Tibial artery (tissue), 4 donors: ENCODE data around the gene ARPP21.

ENCODE experiments used
- DNase-seq, 2 donors: peaks; one replicate each; pipeline ENCODE4 v3.0.0-alpha.2; 2019
- H3K27ac ChIP-seq, 2 donors: fragments of 200-600 bp; sonication (generic) in 1 of 2; 1 replicate in 1 of 2; 2 replicates in 1 of 2; pipeline ENCODE4 v1.5.1; 2018 to 2019; ENCODE audit warnings: mild to moderate bottlenecking in 1 of 2
- H3K27me3 ChIP-seq, 2 donors: fragments of 200-600 bp; sonication (generic) in 1 of 2; one replicate each; pipeline versions ENCODE4 v1.5.1 to v1.6.0; 2016 to 2019
- H3K36me3 ChIP-seq, 3 donors: fragments of 200-600 bp; sonication (generic) in 2 of 3; one replicate each; pipeline ENCODE4 v1.5.1; 2016 to 2019; ENCODE audit warnings: mild to moderate bottlenecking in 2 of 3
- H3K4me1 ChIP-seq, 4 donors: fragments of 200-600 bp; sonication (generic) in 2 of 4; 1 replicate in 3 of 4; 2 replicates in 1 of 4; pipeline ENCODE4 v1.5.1; 2016 to 2019
- H3K4me3 ChIP-seq, 2 donors: fragments of 200-600 bp; sonication (generic) in 1 of 2; 1 replicate in 1 of 2; 2 replicates in 1 of 2; pipeline ENCODE4 v1.5.1; 2018 to 2019; ENCODE audit warnings: mild to moderate bottlenecking in 2 of 2
- H3K9me3 ChIP-seq, 3 donors: fragments of 200-600 bp; sonication (generic) in 1 of 3; one replicate each; pipeline ENCODE4 v1.5.1; 2016 to 2019
- CTCF ChIP-seq, 2 experiments: fragments of 200-600 bp in 1 of 2; fragments of 450-650 bp in 1 of 2; IDR thresholded peaks; one replicate each; pipeline ENCODE4 v1.5.1; 2017 to 2019; ENCODE audit warnings: antibody characterized with exemption in 2 of 2, mild to moderate bottlenecking in 1 of 2, moderate library complexity in 1 of 2
- intact Hi-C: fragments of 100-400 bp; cut with DNase I; formaldehyde crosslinking; loops from one replicate; pipeline ENCODE4 v1.15.0; 2023; ENCODE audit warnings: low total_unique reads

Gene ARPP21

GRCh38 chr3:35651426-35651825, 12.1 kb downstream of the ARPP21 start:
- no peaks in the 10 kb centered on the region for H3K27me3 ChIP-seq
- intact Hi-C loops, result no loop called here

GRCh38 chr3:35651851-35652250, 12.5 kb downstream of the ARPP21 start:
- Histone ChIP-seq H3K27ac (no peak overlapping the region), H3K36me3 (no peaks in the 10 kb centered on the region), H3K27me3 (no peaks in the 10 kb centered on the region), H3K4me3 (no peak overlapping the region), H3K4me1 (no peaks in the 10 kb centered on the region), H3K9me3 (no peaks in the 10 kb centered on the region)
- DNase-seq, result no peak
- intact Hi-C loops, result no loop called here
- TF ChIP-seq CTCF (IDR thresholded peaks at IDR 0.05), result no peak

More at GRCh38 chr3:35651426-35651825, 12.1 kb downstream of the ARPP21 start:
- no peak for DNase-seq
- no peaks in the 10 kb centered on the region for H3K9me3 ChIP-seq
- H3K4me3 ChIP-seq, result no peak overlapping the region
- no peaks in the 10 kb centered on the region for H3K36me3 ChIP-seq
- H3K27ac ChIP-seq, result no peak overlapping the region
- no peak for TF ChIP-seq CTCF (IDR thresholded peaks at IDR 0.05)
- H3K4me1 ChIP-seq, result no peaks in the 10 kb centered on the region

GRCh38 chr3:35653347-35653746, 14.0 kb downstream of the ARPP21 start:
- no peak overlapping the region for H3K4me3 ChIP-seq
- no peaks in the 10 kb centered on the region for H3K36me3 ChIP-seq
- no peak for DNase-seq
- TF ChIP-seq CTCF (IDR thresholded peaks at IDR 0.05), result no peak
- intact Hi-C loops, result no loop called here
- no peaks in the 10 kb centered on the region for H3K9me3 ChIP-seq
- no peaks in the 10 kb centered on the region for H3K27me3 ChIP-seq
- H3K4me1 ChIP-seq, result no peaks in the 10 kb centered on the region
- H3K27ac ChIP-seq, result no peak overlapping the region

GRCh38 chr3:35654476-35654875, 15.2 kb downstream of the ARPP21 start:
- H3K27ac ChIP-seq, result no peak overlapping the region
- H3K36me3 ChIP-seq, result no peaks in the 10 kb centered on the region
- H3K9me3 ChIP-seq, result no peaks in the 10 kb centered on the region
- H3K4me3 ChIP-seq, result no peak overlapping the region
- TF ChIP-seq CTCF (IDR thresholded peaks at IDR 0.05), result no peak
- DNase-seq, result no peak
- H3K27me3 ChIP-seq, result no peaks in the 10 kb centered on the region
- no peaks in the 10 kb centered on the region for H3K4me1 ChIP-seq
- intact Hi-C loops, result no loop called here

DNA sequence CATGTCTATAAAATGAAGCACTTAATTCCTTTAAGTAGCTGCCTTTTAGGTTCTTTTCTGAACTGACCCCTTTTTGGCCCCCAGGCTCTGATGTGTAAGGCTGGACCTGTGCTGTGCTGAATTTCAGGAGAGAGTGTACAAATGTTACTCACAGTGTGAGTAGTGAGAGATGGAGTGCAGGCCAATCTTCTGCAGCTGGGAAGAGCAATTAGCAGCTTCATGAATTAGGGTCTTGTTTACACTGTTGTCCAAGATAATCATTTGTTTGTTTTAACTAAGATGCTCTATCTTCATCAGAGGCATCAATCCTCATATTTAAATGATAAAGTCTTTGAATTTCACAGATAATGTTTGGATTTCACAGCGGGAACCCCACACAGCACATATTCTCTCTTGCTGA, 19.4 kb downstream of the ARPP21 start:
- H3K27ac ChIP-seq, result no peak overlapping the region
- intact Hi-C loops, result no loop called here
- no peak for DNase-seq

More for the DNA sequence above, 19.4 kb downstream of the ARPP21 start:
- no peak for TF ChIP-seq CTCF (IDR thresholded peaks at IDR 0.05)
- H3K27me3 ChIP-seq, result no peaks in the 10 kb centered on the region
- no peaks in the 10 kb centered on the region for H3K4me1 ChIP-seq
- H3K9me3 ChIP-seq, result no peaks in the 10 kb centered on the region
- H3K36me3 ChIP-seq, result no peaks in the 10 kb centered on the region
- H3K4me3 ChIP-seq, result no peak overlapping the region
